Chondrocyte (in vitro differentiated cells): ENCODE data around the gene TRPM3. TPM values are rescaled to one million over a fixed set of nuclear protein-coding genes. Genes with fewer than 3 reads are reported as not detected.

Experiments
- DNase-seq: peaks from one replicate; pipeline ENCODE4 v3.0.0; 2021; ENCODE audit warnings: mixed read lengths, low spot score
- H3K27ac Mint-ChIP-seq: one replicate; pipeline ENCODE4 v1.8.0; 2021; ENCODE audit warnings: mild to moderate bottlenecking, moderate library complexity, mixed read lengths; ENCODE audit not compliant: unreplicated experiment
- H3K27me3 Mint-ChIP-seq: 2 replicates; pipeline ENCODE4 v1.8.0; 2021; ENCODE audit warnings: low read depth, mixed read lengths
- H3K36me3 Mint-ChIP-seq: 2 replicates; pipeline ENCODE4 v1.8.0; 2021; ENCODE audit warnings: low read depth, mixed read lengths
- H3K4me1 Mint-ChIP-seq: 2 replicates; pipeline ENCODE4 v1.8.0; 2021; ENCODE audit warnings: low read depth, mild to moderate bottlenecking, mixed read lengths
- H3K4me3 Mint-ChIP-seq: one replicate; pipeline ENCODE4 v1.8.0; 2021; ENCODE audit warnings: mild to moderate bottlenecking, moderate library complexity, mixed read lengths; ENCODE audit not compliant: unreplicated experiment
- H3K9me3 Mint-ChIP-seq: 2 replicates; pipeline ENCODE4 v1.8.0; 2021; ENCODE audit warnings: low read depth, mixed read lengths
- total RNA-seq: library from RNA; stranded (reverse); gene quantifications from 3 replicates; pipeline ENCODE4 v1.2.1, GENCODE V29; 2021
- TF ChIP-seq, protein P1 (sequence below): fragments of 200-600 bp; sonication (generic); IDR thresholded peaks from 2 replicates; pipeline ENCODE4 v1.5.0; 2021; ENCODE audit warnings: antibody characterized with exemption, mild to moderate bottlenecking, moderate library complexity

The TRPM3 gene
- total RNA-seq, 1 donor from 2014 or later: not detected

- no peaks in the 10 kb centered on the region for H3K27me3 Mint-ChIP-seq
- no peak for DNase-seq
- H3K4me3 Mint-ChIP-seq: no peak overlapping the region
- no peak overlapping the region for H3K27ac Mint-ChIP-seq
- TF ChIP-seq, protein P1, sequence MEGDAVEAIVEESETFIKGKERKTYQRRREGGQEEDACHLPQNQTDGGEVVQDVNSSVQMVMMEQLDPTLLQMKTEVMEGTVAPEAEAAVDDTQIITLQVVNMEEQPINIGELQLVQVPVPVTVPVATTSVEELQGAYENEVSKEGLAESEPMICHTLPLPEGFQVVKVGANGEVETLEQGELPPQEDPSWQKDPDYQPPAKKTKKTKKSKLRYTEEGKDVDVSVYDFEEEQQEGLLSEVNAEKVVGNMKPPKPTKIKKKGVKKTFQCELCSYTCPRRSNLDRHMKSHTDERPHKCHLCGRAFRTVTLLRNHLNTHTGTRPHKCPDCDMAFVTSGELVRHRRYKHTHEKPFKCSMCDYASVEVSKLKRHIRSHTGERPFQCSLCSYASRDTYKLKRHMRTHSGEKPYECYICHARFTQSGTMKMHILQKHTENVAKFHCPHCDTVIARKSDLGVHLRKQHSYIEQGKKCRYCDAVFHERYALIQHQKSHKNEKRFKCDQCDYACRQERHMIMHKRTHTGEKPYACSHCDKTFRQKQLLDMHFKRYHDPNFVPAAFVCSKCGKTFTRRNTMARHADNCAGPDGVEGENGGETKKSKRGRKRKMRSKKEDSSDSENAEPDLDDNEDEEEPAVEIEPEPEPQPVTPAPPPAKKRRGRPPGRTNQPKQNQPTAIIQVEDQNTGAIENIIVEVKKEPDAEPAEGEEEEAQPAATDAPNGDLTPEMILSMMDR: no peak
- H3K36me3 Mint-ChIP-seq: no peaks in the 10 kb centered on the region
- peaks cover 21% of the 10 kb centered on the region for H3K4me1 Mint-ChIP-seq
- no peaks in the 10 kb centered on the region for H3K9me3 Mint-ChIP-seq
These were observed 570.0 kb downstream of the TRPM3 start for GRCh38 chr9:70551396-70551795.

- Mint-ChIP-seq H3K4me3 (no peak overlapping the region), H3K27me3 (no peaks in the 10 kb centered on the region), H3K9me3 (no peaks in the 10 kb centered on the region), H3K4me1 (peaks cover 17% of the 10 kb centered on the region), H3K36me3 (no peaks in the 10 kb centered on the region), H3K27ac (no peak overlapping the region)
- TF ChIP-seq, protein P1: no peak
- no peak for DNase-seq
These were observed 571.5 kb downstream of the TRPM3 start for GRCh38 chr9:70549926-70550325.

GRCh38 chr9:70542311-70542931 is 579.0 kb downstream of the TRPM3 start:
- no peak for DNase-seq
- TF ChIP-seq, protein P1: no peak
- Mint-ChIP-seq H3K36me3 (no peaks in the 10 kb centered on the region), H3K9me3 (no peaks in the 10 kb centered on the region), H3K27ac (no peak overlapping the region), H3K27me3 (no peaks in the 10 kb centered on the region), H3K4me1 (peaks cover 23% of the 10 kb centered on the region), H3K4me3 (no peak overlapping the region)

DNA sequence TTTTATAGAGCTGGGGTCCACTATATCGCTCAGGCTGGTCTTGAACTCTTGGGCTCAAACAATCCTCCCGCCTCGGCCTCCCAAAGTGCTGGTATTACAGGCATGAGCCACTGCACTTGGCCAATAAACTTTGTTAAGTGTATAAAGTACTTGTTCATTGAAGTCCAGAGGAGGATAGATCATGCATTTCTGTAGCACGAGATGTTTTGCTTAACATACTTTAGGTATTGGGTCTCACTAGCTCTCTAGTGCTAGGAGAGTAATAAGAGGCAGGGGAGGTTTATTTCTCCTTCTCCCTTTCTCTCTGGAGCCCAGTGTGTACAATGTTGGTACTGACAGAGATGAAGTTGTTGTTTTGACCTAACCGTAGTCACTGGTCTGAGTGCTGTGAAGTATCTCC is 581.4 kb downstream of the TRPM3 start:
- TF ChIP-seq, protein P1: no peak
- Mint-ChIP-seq H3K4me1 (peaks cover 33% of the 10 kb centered on the region), H3K27ac (no peak overlapping the region), H3K9me3 (no peaks in the 10 kb centered on the region), H3K27me3 (no peaks in the 10 kb centered on the region), H3K4me3 (no peak overlapping the region), H3K36me3 (no peaks in the 10 kb centered on the region)
- DNase-seq: no peak

GRCh38 chr9:70539526-70539925 is 581.9 kb downstream of the TRPM3 start:
- Mint-ChIP-seq H3K4me3 (no peak overlapping the region), H3K9me3 (no peaks in the 10 kb centered on the region), H3K36me3 (no peaks in the 10 kb centered on the region), H3K27ac (no peak overlapping the region), H3K4me1 (peaks cover 38% of the 10 kb centered on the region), H3K27me3 (no peaks in the 10 kb centered on the region)
- DNase-seq: no peak
- TF ChIP-seq, protein P1: no peak
